ENCODE data around the gene CASZ1. TPM values are rescaled to one million over a fixed set of nuclear protein-coding genes. Genes with fewer than 3 reads are reported as not detected.

CASZ1 gene
- total and polyA plus RNA-seq, 9 donors: 2.4 to 15.7 (median 4.0) TPM

DNA sequence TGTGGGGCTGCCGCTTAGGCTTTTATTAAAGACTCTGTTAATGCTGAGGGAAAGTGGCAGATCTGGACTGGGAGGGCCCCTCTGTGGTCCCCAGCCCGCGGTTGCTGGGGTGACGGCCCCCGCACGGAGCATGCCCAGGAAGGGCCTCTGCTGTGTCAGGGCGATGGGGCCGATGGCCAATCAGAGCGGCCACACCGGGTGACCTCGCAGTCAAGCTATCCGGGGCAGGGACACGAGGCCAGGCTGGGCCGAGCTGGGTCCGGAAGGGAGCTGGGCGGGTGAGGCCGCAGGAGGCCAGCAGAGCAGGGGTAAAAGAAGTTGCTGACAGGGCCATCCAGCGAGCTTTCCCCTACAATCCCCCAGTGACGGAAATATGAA, 145.1 kb downstream of the CASZ1 start:
- H3K4me1 ChIP-seq (ENCODE audit: insufficient read depth): no peaks in the 10 kb centered on the region
- intact Hi-C loops (cut with DNase I): no loop called here
- no peak overlapping the region for H3K27ac ChIP-seq
- no peaks in the 10 kb centered on the region for H3K9me3 ChIP-seq
- no peak overlapping the region for H3K4me3 ChIP-seq
- 46 to 62% (median 52%) methylated on average over 19 of the region's 19 CpGs for WGBS, 3 donors
- DNase-seq: no peak
- no peak for TF ChIP-seq EP300 (IDR thresholded peaks at IDR 0.05)
- TF ChIP-seq, protein P1, sequence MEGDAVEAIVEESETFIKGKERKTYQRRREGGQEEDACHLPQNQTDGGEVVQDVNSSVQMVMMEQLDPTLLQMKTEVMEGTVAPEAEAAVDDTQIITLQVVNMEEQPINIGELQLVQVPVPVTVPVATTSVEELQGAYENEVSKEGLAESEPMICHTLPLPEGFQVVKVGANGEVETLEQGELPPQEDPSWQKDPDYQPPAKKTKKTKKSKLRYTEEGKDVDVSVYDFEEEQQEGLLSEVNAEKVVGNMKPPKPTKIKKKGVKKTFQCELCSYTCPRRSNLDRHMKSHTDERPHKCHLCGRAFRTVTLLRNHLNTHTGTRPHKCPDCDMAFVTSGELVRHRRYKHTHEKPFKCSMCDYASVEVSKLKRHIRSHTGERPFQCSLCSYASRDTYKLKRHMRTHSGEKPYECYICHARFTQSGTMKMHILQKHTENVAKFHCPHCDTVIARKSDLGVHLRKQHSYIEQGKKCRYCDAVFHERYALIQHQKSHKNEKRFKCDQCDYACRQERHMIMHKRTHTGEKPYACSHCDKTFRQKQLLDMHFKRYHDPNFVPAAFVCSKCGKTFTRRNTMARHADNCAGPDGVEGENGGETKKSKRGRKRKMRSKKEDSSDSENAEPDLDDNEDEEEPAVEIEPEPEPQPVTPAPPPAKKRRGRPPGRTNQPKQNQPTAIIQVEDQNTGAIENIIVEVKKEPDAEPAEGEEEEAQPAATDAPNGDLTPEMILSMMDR (IDR thresholded peaks at IDR 0.05): no peak
- no peak for TF ChIP-seq POLR2A (IDR thresholded peaks at IDR 0.05)
- H3K27me3 ChIP-seq: no peaks in the 10 kb centered on the region
- no peaks in the 10 kb centered on the region for H3K36me3 ChIP-seq

DNA sequence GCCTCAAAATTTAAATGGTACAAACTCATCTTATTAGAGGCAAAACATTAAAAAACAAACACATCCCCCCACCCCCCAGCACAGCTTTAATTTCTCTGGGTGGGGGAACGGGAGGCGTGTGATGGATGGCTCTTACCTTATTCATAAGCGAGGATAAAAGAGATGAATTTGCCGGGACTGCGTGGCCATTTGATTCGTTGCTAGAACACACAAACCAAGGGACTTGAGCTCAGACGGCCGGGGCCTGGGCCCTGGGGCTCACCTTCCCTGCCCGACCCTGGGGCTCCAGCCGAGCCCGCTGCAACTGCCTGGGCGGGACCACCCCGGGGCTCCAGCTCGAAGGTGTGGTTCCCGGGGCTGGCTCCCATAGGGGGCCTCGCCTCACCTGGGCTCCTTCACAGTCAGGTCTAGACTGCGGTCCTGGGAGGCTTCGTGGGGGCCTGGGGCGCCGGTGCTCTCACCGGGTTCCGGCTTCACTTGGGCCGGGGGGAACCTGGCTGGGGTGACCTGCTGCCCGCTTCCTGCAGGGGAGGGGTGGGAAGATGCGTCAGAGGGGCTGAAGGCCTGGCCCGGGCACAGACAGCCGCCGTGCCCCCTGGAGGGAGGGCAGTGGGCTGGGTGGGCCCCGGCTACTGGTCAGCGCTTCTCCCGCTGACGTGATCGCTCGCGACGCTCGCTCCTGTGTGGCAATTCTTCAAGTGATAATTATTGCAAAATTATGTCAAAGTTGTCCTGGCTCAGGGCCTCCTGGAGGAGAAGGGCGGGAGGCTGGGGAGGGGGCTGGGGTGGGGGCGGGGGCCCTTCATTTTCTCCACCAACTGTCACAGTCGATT, 145.7 kb downstream of the CASZ1 start:
- intact Hi-C loops (cut with DNase I): no loop called here
- WGBS, 3 donors: 63 to 75% (median 69%) methylated on average over 39 to 40 of the region's 40 CpGs
- no peak for DNase-seq
- no peaks in the 10 kb centered on the region for H3K9me3 ChIP-seq
- TF ChIP-seq, protein P1 (IDR thresholded peaks at IDR 0.05): no peak
- no peak for TF ChIP-seq EP300 (IDR thresholded peaks at IDR 0.05)
- TF ChIP-seq POLR2A (IDR thresholded peaks at IDR 0.05): no peak
- H3K4me1 ChIP-seq (ENCODE audit: insufficient read depth): no peaks in the 10 kb centered on the region
- no peaks in the 10 kb centered on the region for H3K36me3 ChIP-seq
- no peak overlapping the region for H3K4me3 ChIP-seq
- H3K27me3 ChIP-seq: no peaks in the 10 kb centered on the region
- no peak overlapping the region for H3K27ac ChIP-seq

DNA sequence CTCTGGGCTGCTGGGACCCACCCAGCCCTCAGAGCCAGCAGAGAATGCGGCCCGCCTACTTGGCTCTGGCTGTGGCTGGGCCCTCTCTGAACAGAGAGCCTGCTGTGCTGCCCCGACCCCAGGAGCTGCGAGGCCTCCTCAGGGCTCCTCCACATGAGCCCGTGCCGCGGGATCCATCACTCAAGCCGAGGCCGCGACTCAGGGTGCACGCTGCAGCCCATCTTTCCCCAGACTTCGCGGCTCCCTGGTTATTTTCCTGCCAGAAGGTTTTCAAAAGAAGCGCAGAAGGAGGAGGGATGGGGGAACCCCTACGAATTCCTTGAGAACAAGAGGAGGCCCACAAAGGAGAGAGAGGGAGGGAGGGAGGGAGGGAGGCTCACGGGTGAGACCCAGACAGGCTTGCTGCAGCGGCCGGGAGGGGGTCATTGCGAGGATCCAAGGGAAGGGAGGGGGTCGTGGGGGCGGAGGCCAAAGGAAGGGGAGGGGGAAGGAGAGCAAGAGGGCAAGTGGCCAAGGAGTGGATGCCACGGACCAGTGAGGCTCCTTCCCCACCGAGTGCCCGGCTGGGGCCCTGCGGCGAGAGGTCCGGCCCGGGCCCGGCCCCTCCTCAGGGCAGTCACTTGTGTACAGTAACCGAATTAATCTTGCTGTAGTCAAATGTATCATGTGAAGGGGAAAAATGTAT, 146.8 kb downstream of the CASZ1 start:
- Histone ChIP-seq H3K9me3 (no peaks in the 10 kb centered on the region), H3K27me3 (no peaks in the 10 kb centered on the region), H3K36me3 (no peaks in the 10 kb centered on the region), H3K27ac (no peak overlapping the region), H3K4me1 (ENCODE audit: insufficient read depth) (no peaks in the 10 kb centered on the region), H3K4me3 (no peak overlapping the region)
- TF ChIP-seq, protein P1 (IDR thresholded peaks at IDR 0.05): no peak
- TF ChIP-seq EP300 (IDR thresholded peaks at IDR 0.05) (no peak), POLR2A (IDR thresholded peaks at IDR 0.05) (no peak)
- 41 to 53% (median 43%) methylated on average over 28 to 30 of the region's 30 CpGs for whole genome bisulfite sequencing, 3 donors
- no peak for DNase-seq
- intact Hi-C loops (cut with DNase I): no loop called here

DNA sequence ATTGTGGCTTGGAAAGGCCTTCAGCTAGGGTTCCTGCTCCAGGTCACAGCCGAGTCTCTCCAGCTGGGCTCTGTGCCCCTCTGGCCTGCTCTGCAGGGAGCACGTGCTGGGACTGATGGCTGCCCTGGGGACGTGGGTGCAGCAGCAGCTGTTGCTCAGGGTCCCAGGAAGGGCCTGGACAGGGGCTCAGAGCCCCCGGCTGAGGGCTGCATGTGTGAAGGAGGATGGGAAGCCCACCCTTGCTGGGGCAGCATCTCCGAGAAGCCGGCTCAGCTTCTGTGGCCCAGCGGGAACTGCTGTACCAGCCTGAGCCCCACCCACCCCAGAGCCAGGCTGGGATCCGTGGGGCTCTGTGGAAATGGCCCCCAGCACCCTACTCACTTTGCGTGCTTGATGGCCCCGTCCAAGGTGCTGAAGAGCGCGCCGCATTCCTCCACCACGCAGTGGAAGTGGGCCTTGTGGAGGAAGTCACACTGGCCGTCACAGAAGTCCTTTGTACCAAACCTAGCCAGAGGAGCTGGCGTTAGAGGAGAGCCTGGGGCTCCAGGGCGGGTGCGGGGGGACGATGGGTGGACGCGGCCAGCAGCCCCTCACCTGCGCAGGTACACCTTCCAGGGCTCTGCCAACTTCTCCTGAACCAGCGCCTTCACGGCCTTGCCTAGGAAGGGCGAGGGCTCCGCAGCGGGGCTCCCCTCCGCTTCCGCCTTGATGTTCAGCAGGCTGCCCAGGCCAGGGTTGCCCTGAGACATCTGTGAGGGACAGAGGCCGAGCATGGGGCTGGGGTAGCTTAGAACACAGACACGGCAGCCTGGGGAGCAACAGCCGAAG, 147.5 kb downstream of the CASZ1 start:
- Histone ChIP-seq H3K36me3 (no peaks in the 10 kb centered on the region), H3K27ac (no peak overlapping the region), H3K4me3 (no peak overlapping the region), H3K9me3 (no peaks in the 10 kb centered on the region), H3K27me3 (no peaks in the 10 kb centered on the region), H3K4me1 (ENCODE audit: insufficient read depth) (no peaks in the 10 kb centered on the region)
- intact Hi-C loops (cut with DNase I): no loop called here
- TF ChIP-seq, protein P1 (IDR thresholded peaks at IDR 0.05): no peak
- TF ChIP-seq EP300 (IDR thresholded peaks at IDR 0.05): no peak
- no peak for DNase-seq
- WGBS, 3 donors: 60 to 85% (median 64%) methylated on average over 31 to 32 of the region's 32 CpGs
